ENCODE measurements around the gene FLT3. TPM values are rescaled to one million over a fixed set of nuclear protein-coding genes. Genes with fewer than 3 reads are reported as not detected.
A peak's percentile ranks its signal among the peaks of the same experiment; 100 is the strongest.

Gene FLT3
- total and polyA plus RNA-seq, 2 donors (not counting 1 experiment from before 2014, with no cell fraction given) = 0.13 to 0.42 TPM

- Histone ChIP-seq H3K4me1 (ENCODE audit: control insufficient read depth in 2 of 2, insufficient read depth in 2 of 2, low read length in 2 of 2) (no peaks in the 10 kb centered on the region), H3K36me3 (replicated peaks in 1 of 2; ENCODE audit: control extremely low read depth in 1 of 2, control insufficient read depth in 1 of 2, extremely low read depth in 1 of 2, insufficient read depth in 2 of 2, low read length in 1 of 2) (no peaks in the 10 kb centered on the region), H3K4me3 (ENCODE audit: control extremely low read depth in 1 of 5, extremely low read depth in 1 of 5, insufficient read depth in 1 of 5, low read depth in 2 of 5, low read length in 4 of 5) (no peak overlapping the region), H3K9me3 (ENCODE audit: control extremely low read depth in 1 of 3, control insufficient read depth in 2 of 3, insufficient read depth in 1 of 3, low read length in 2 of 3) (no peaks in the 10 kb centered on the region), H3K79me2 (ENCODE audit: control insufficient read depth, insufficient read depth, low read length) (no peaks in the 10 kb centered on the region), H4K20me1 (ENCODE audit: control insufficient read depth, insufficient read depth, low read length, poor library complexity, severe bottlenecking) (no peaks in the 10 kb centered on the region), H3K27me3 (replicated peaks in 1 of 4; ENCODE audit: control extremely low read depth in 1 of 4, control insufficient read depth in 3 of 4, insufficient read depth in 4 of 4, low read length in 3 of 4) (no peaks in the 10 kb centered on the region), H3K9ac (ENCODE audit: low read length) (no peak overlapping the region), H2AFZ (ENCODE audit: insufficient read depth, low read depth, low read length, poor library complexity, severe bottlenecking) (no peak overlapping the region), H3K27ac (ENCODE audit: low read length in 2 of 2) (no peak overlapping the region), H3K4me2 (replicated peaks; ENCODE audit: low read depth, low read length, poor library complexity, severe bottlenecking) (no peak overlapping the region)
- ATAC-seq (ENCODE audit: low read depth) (no peak), DNase-seq (no peak)
- intact Hi-C loops (cut with micrococcal nuclease) = loop anchor here (10.0 kb wide), 1 partner anchor 727 kb away; no protein-coding TSS in a partner anchor
- H3K4me1 Mint-ChIP-seq = no peaks in the 10 kb centered on the region
- H3K27ac Mint-ChIP-seq = no peak overlapping the region
- no peak overlapping the region for H3K4me3 Mint-ChIP-seq
- ChIA-PET CTCF (interaction anchor here (0.7 to 1.6 kb wide), 3 partner anchors 27 to 70 kb away, joined by 3 to 4 read pairs (median 3); no protein-coding TSS in a partner anchor), POLR2A (no interaction called here)
- no peaks in the 10 kb centered on the region for H3K27me3 Mint-ChIP-seq
- H3K9me3 Mint-ChIP-seq (ENCODE audit: insufficient read depth) = no peaks in the 10 kb centered on the region
- WGBS (ENCODE audit: insufficient coverage) = 100% methylated on average over 2 of the region's 3 CpGs
- TF ChIP-seq CTCF (IDR thresholded peaks at IDR 0.05) (no peak), EZH2 (IDR thresholded peaks at IDR 0.05; ENCODE audit: borderline replicate concordance, insufficient read depth, low read depth, low read length, poor library complexity, severe bottlenecking) (no peak)
These were observed 32.9 kb downstream of the FLT3 start for GRCh38 chr13:28067491-28067890.

- Histone ChIP-seq H3K27ac (ENCODE audit: low read length in 2 of 2) (no peak overlapping the region), H3K36me3 (replicated peaks in 1 of 2; ENCODE audit: control extremely low read depth in 1 of 2, control insufficient read depth in 1 of 2, extremely low read depth in 1 of 2, insufficient read depth in 2 of 2, low read length in 1 of 2) (no peaks in the 10 kb centered on the region), H3K4me2 (replicated peaks; ENCODE audit: low read depth, low read length, poor library complexity, severe bottlenecking) (no peak overlapping the region), H4K20me1 (ENCODE audit: control insufficient read depth, insufficient read depth, low read length, poor library complexity, severe bottlenecking) (no peaks in the 10 kb centered on the region), H3K9me3 (ENCODE audit: control extremely low read depth in 1 of 3, control insufficient read depth in 2 of 3, insufficient read depth in 1 of 3, low read length in 2 of 3) (no peaks in the 10 kb centered on the region), H3K4me3 (ENCODE audit: control extremely low read depth in 1 of 5, extremely low read depth in 1 of 5, insufficient read depth in 1 of 5, low read depth in 2 of 5, low read length in 4 of 5) (no peak overlapping the region), H3K27me3 (replicated peaks in 1 of 4; ENCODE audit: control extremely low read depth in 1 of 4, control insufficient read depth in 3 of 4, insufficient read depth in 4 of 4, low read length in 3 of 4) (no peaks in the 10 kb centered on the region), H3K79me2 (ENCODE audit: control insufficient read depth, insufficient read depth, low read length) (no peaks in the 10 kb centered on the region), H3K9ac (ENCODE audit: low read length) (no peak overlapping the region), H2AFZ (ENCODE audit: insufficient read depth, low read depth, low read length, poor library complexity, severe bottlenecking) (no peak overlapping the region), H3K4me1 (ENCODE audit: control insufficient read depth in 2 of 2, insufficient read depth in 2 of 2, low read length in 2 of 2) (peaks cover 26 to 27% of the 10 kb centered on the region in 2 donors)
- Mint-ChIP-seq H3K27me3 (no peaks in the 10 kb centered on the region), H3K4me1 (peaks cover 32% of the 10 kb centered on the region), H3K9me3 (ENCODE audit: insufficient read depth) (no peaks in the 10 kb centered on the region), H3K27ac (no peak overlapping the region), H3K4me3 (no peak overlapping the region)
- no peak for TF ChIP-seq EZH2 (IDR thresholded peaks at IDR 0.05; ENCODE audit: borderline replicate concordance, insufficient read depth, low read depth, low read length, poor library complexity, severe bottlenecking)
- peak; percentile 10 for TF ChIP-seq CTCF (IDR thresholded peaks at IDR 0.05)
- DNase-seq (peak; percentile 38), ATAC-seq (ENCODE audit: low read depth) (no peak)
- ChIA-PET CTCF (no interaction called here), POLR2A (no interaction called here)
- intact Hi-C loops (cut with micrococcal nuclease) = no loop called here
- WGBS (ENCODE audit: insufficient coverage) = 80% methylated on average over 10 of the region's 13 CpGs
These were observed 41.3 kb downstream of the FLT3 start for GRCh38 chr13:28058866-28059613.
